Motor neuron (in vitro differentiated cells): ENCODE results near the gene MCF2L2. TPM values are rescaled to one million over a fixed set of nuclear protein-coding genes. Genes with fewer than 3 reads are reported as not detected.

Experiments
- ATAC-seq, 8 experiments: fragments of 200-7000 bp; cut with Tn5 transposase; replicated peaks in 6 of 8; 2 replicates each; pipeline ENCODE4 v1.8.0; 2021; ENCODE audit warnings: mild to moderate bottlenecking in 8 of 8, moderate library complexity in 8 of 8
- H3K27ac ChIP-seq, 2 donors: fragments of 250-450 bp; sonication (Bioruptor Pico); 2 replicates each; pipeline ENCODE4 v1.9.0; 2021; ENCODE audit warnings: antibody characterized with exemption in 2 of 2, mild to moderate bottlenecking in 2 of 2, moderate library complexity in 1 of 2
- H3K4me1 ChIP-seq, 2 donors: fragments of 250-450 bp; sonication (Bioruptor Pico); replicated peaks in 1 of 2; 2 replicates each; pipeline ENCODE4 v1.6.1; 2021; ENCODE audit warnings: antibody characterized with exemption in 2 of 2, mild to moderate bottlenecking in 2 of 2, moderate library complexity in 1 of 2
- H3K4me3 ChIP-seq, 5 donors: fragments of 250-450 bp; sonication (Bioruptor Pico); 2 replicates each; pipeline ENCODE4 v1.9.0; 2021; ENCODE audit warnings: antibody characterized with exemption in 5 of 5, mild to moderate bottlenecking in 5 of 5, moderate library complexity in 4 of 5
- WGBS, 10 experiments: fragments of 450-650 bp; shearing (Covaris generic); methylation state at CpG; one replicate each; pipeline ENCODE4 v1.0.0; 2022; 5-methylcytosine and 5-hydroxymethylcytosine counted together
- in situ Hi-C, 9 experiments: fragments of 400-800 bp; cut with MboI; loops; one replicate each; pipeline ENCODE4 v1.15.0; 2021; ENCODE audit warnings: low sequenced_read_pairs in 9 of 9, low pct_unique_long_range_greater_than_20kb in 2 of 9; ENCODE audit not compliant: unreplicated experiment in 9 of 9
- total RNA-seq, 8 experiments: library from RNA; unstranded; fragments of 300-600 nt; gene quantifications; 2 replicates each; pipeline versions ENCODE4 v1.2.3 to v1.2.4, GENCODE V29; 2022

The MCF2L2 gene
- total RNA-seq, 8 experiments from 2014 or later, result 0.81 to 16.4 (median 5.6) TPM

DNA sequence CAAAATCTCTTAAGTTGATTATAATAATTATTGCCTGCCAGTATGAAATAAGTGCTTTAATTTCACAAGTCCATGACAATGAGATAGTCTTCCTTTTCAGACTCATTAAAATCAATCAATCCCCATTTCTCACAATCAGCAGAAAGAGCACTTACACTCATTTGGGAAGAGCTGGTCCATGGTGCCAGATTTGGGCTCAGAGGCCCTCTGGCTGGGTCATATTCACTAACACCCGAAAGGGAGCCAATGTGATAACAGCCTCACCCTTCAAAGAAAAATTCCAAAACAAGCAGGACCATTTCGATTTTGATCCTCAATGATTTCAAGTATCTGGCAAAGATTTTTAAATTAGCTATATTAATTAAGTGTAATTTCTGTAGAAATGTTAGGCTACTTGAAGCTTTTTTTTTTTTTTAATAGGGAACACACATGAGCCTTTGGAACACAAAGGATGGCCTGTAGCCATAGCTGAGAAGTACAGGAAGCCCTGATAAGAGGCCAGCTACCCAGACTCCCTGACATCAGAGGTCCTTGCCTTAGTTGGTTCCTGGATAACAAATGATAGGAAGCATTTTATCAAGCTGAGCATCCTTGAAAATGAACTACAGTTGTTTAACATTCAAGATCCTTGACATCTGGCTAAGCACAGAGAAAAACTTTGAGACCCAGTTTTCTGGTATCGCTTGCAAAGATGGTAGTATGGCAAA lies 17.1 kb downstream of the MCF2L2 start:
- in situ Hi-C loops, result no loop called here
- Histone ChIP-seq H3K27ac (no peak overlapping the region), H3K4me1 (no peaks in the 10 kb centered on the region), H3K4me3 (no peak overlapping the region)
- ATAC-seq, result no peak
- 0 to 100% (median 87%) methylated on average over 1 to 3 of the region's 3 CpGs for WGBS, 10 experiments

DNA sequence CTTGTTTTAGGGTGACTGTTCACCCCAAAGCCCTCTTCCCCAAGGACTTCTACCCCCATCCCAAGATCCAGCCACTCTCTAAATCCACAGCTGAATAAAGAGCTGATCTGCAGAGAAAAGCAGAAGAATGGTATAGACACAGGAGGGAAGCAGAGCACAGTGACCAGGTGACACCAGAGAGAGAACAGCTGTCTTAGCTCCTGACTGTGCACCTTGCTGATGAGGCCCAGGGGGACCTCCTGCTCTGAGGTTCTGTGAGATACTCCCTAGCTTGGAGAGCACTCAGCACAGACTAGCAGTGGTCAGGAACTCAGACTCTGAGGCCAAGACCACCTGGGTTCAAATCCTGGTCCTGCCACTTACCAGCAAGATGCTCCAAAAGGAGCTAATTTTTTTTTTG lies 17.7 kb downstream of the MCF2L2 start:
- Histone ChIP-seq H3K27ac (no peak overlapping the region), H3K4me3 (no peak overlapping the region), H3K4me1 (no peaks in the 10 kb centered on the region)
- in situ Hi-C loops, result no loop called here
- no peak for ATAC-seq

DNA sequence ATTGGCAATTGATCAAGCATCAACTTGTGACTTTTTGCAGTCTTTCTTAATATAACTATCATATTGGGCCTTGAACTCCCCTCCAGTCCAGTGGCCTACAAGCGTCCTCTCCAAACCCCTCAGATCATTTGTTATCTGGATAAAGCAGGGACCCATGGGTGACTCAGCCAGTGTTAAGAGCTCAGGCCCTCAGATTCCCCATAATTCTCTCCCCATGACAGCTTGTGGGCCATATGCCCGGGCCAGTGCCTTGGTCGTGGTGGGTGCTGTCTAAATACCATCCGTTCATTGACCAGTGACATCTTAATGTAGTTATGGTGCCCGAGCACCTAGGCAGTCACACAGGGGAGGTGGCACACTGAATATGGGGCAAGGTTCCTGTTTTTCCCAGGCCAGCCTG lies 18.1 kb downstream of the MCF2L2 start:
- no peak overlapping the region for H3K4me3 ChIP-seq
- no peak for ATAC-seq
- H3K4me1 ChIP-seq, result no peaks in the 10 kb centered on the region
- in situ Hi-C loops, result no loop called here
- no peak overlapping the region for H3K27ac ChIP-seq
- 33 to 100% (median 90%) methylated on average over 1 to 4 of the region's 5 CpGs; no CpG with 5 or more reads in 3 of the 10 experiments for WGBS, 10 experiments

DNA sequence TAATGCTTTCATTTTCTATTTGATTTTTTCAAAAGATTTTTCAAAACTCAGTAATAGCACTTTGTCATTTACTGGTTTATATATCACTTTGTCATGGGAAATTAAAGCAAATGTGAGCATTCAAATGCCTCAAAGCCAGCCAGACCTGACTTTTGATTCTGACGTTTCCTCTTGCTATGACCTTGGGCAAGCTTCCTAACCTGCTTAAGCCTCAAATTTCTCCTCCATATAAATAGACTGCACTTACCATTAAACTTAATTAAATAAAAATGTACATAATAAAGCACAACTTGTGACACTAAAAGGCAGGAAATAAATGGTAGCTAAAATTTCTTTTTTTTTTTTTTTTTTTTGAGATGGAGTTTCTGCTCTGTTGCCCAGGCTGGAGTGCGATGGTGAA lies 19.2 kb downstream of the MCF2L2 start:
- WGBS, 10 experiments, result 0 to 100% (median 88%) methylated on average over 1 to 2 of the region's 2 CpGs; no CpG with 5 or more reads in 2 of the 10 experiments
- ATAC-seq, result no peak

DNA sequence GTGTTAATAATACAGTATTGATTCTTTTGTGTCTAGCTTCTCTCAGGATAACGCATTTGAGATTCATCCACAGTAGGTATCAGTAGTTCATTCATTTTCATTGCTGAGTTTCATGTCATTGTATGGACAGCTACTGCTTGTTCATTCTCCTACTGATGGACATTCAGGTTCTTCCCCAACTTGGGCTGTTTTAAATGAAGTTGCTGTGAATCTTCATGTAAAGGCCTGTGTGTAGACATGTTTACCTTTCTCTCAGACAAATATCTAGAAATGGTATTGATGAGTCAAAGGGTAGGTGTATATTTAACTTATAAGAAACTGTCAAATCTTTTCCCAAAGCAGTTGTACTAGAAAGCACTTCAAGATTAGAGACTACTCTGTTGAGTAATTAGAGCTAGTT lies 26.7 kb downstream of the MCF2L2 start:
- no peak overlapping the region for H3K27ac ChIP-seq
- WGBS, 10 experiments, result 0 to 100% (median 84%) methylated on average over 1 of the region's 1 CpG; no CpG with 5 or more reads in 2 of the 10 experiments
- no peak overlapping the region for H3K4me3 ChIP-seq
- in situ Hi-C loops, result no loop called here
- no peaks in the 10 kb centered on the region for H3K4me1 ChIP-seq
- ATAC-seq, result no peak

More for the DNA sequence above, 19.2 kb downstream of the MCF2L2 start:
- H3K4me1 ChIP-seq, result no peaks in the 10 kb centered on the region
- in situ Hi-C loops, result no loop called here
- H3K27ac ChIP-seq, result no peak overlapping the region
- H3K4me3 ChIP-seq, result no peak overlapping the region

DNA sequence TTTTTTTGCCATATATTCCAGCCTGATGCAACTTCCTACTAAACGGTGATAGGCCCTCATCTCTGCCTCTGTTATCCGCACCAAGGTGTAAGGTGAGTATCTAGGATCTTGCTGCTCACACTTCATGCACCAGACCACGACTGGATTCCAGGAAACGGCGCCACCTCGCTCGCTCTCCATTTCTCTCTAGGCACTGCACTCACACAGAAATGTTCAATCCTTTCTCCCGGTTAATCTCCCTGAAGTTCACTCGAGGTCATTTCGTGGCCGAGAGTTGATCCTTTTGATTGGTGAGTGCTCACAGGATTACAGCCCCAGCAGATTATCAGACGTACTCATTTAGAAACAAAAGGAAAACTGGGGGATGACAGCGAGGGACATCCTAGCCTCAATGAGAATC lies 28.1 kb downstream of the MCF2L2 start:
- Histone ChIP-seq H3K4me1 (no peaks in the 10 kb centered on the region), H3K27ac (no peak overlapping the region), H3K4me3 (no peak overlapping the region)
- 18 to 86% (median 67%) methylated on average over 2 to 13 of the region's 13 CpGs for WGBS, 10 experiments
- no peak for ATAC-seq
- in situ Hi-C loops, result no loop called here

DNA sequence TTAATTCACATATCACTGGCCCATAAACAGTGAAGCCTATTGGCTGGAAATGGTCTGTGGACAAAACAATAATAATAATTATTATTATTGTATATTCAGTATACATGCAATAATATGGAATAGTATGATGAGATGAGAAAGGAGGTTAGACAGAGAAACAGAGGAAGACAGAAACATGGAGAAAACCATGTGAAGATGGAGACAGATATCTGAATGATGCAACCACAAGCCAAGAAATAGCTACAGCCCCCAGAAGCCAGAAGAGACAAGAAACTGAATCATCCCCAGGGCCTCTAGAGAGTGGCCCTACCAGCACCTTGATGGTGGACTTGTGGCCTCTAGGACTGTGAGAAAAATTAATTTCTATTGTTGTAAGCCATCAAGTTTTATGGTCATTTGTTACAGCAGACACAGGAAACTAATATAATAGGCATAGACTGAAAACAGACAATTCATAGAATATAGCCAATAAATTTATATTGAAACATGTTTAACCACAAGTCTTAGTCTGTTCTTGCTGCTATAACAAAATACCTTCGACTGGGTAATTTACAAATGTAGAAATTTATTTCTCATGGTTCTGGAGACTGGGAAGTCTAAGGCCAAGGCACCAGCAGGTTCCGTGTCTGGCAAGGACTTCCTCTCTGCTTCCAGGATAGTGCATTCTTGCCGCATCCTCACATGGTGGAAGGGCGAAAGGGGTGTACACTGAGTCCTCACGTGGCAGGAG lies 31.6 kb downstream of the MCF2L2 start:
- WGBS, 10 experiments, result 0 to 100% (median 86%) methylated on average over 1 to 5 of the region's 5 CpGs; no CpG with 5 or more reads in 1 of the 10 experiments
- H3K27ac ChIP-seq, result no peak overlapping the region
- no peak for ATAC-seq
- H3K4me1 ChIP-seq, result peaks cover 5 to 12% of the 10 kb centered on the region in 2 donors
- in situ Hi-C loops, result loop anchor here in 5 of 9 experiments (25.0 kb wide), 3 partner anchors 210 to 285 kb away; no protein-coding TSS in a partner anchor
- no peak overlapping the region for H3K4me3 ChIP-seq

DNA sequence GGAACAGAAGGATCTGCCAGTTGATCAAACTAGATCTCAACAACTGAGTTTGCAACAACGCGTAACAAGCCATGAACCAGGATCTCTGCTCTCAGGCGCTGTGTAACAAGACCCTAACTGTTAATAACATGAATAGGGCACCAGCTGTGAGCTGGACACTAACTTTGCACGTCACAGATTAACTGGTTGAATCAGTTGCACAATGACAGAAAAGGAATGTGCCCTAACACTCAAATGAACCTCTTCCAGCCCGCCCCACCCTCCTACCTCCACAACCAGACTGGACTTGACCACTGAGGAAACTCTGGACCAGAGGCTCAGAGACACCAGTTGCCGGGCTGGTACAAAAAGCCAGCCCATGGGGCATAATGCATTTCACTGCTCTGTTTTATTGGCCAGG lies 34.3 kb downstream of the MCF2L2 start:
- no peak overlapping the region for H3K27ac ChIP-seq
- H3K4me3 ChIP-seq, result no peak overlapping the region
- peaks cover 5 to 12% of the 10 kb centered on the region in 2 donors for H3K4me1 ChIP-seq
- in situ Hi-C loops, result loop anchor here in 5 of 9 experiments (25.0 kb wide), 3 partner anchors 207 to 282 kb away; no protein-coding TSS in a partner anchor
- WGBS, 10 experiments, result 31 to 83% (median 60%) methylated on average over 1 to 6 of the region's 6 CpGs; no CpG with 5 or more reads in 3 of the 10 experiments
- ATAC-seq, result peak in 1 of 8 experiments; percentile 23

DNA sequence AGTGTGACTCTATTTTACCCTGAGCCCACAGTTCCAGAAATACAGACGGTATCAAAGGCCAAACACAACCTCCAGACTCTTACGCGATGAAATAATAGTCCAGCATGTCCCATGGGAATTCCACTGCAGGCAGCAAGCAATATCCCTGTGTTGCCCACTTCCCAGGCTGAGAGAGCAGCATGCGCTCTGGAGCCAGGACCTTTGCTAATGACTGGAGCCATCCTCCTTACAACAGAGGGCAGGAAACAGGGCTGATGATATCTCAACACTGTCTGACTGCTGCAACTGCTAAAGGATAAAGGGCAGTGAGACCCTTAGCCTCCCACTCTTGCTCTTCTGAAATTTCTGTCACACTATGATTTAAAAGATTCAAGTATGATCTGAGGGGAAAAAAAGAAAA lies 34.8 kb downstream of the MCF2L2 start:
- WGBS, 10 experiments, result 40 to 100% (median 76%) methylated on average over 1 to 3 of the region's 4 CpGs; no CpG with 5 or more reads in 4 of the 10 experiments
- no peak overlapping the region for H3K27ac ChIP-seq
- ATAC-seq, result peak in 5 of 8 experiments; percentile 63 to 91 (median 73)
- peaks cover 5 to 12% of the 10 kb centered on the region in 2 donors for H3K4me1 ChIP-seq
- H3K4me3 ChIP-seq, result no peak overlapping the region
- in situ Hi-C loops, result loop anchor here in 5 of 9 experiments (25.0 kb wide), 3 partner anchors 206 to 281 kb away; no protein-coding TSS in a partner anchor

DNA sequence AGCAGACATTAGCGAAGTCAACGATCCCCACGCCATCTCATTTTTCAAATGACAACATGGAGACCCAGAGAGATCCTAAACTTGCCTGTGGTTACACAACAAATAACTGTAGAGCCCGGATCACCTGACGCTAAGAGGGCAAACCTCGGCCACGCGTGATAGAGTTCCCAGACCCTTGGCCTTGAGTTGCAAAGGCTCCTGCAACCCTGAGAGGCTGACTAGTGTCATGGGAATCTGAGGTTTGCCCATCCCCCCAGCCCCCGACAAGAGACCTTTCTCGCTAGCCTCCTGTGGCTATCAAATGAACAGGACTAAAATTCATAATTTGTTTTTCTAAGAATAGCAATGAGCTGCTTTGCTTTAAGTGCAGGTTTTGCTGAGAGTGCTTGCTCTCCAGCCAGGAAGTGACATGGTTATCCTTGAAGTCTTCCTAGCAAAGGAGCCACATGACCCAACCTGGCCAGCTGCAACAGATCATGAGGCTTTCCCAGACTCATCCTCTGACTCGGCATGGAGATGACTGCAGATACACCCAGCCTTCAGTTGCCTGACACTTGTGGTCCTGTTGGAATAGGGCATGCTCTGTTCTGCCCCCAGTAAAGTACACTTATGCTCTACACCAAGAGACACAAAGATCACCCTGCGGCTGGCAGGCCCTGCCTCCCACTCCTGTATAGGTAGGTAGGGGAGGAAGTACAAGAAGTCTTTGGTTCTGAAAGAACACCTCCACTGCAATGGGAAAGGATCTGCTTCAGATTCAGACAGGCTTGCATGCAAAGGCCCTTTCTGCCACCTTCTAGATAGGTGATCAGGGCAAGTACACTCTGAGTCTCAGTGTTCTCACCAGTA lies 36.0 kb downstream of the MCF2L2 start:
- no peak overlapping the region for H3K27ac ChIP-seq
- peak; percentile 55 to 91 (median 76) for ATAC-seq
- 50 to 100% (median 89%) methylated on average over 2 to 11 of the region's 12 CpGs; no CpG with 5 or more reads in 2 of the 10 experiments for WGBS, 10 experiments
- H3K4me3 ChIP-seq, result no peak overlapping the region
- peaks cover 5 to 12% of the 10 kb centered on the region in 2 donors for H3K4me1 ChIP-seq
- in situ Hi-C loops, result loop anchor here in 5 of 9 experiments (25.0 kb wide), 3 partner anchors 205 to 280 kb away; no protein-coding TSS in a partner anchor

DNA sequence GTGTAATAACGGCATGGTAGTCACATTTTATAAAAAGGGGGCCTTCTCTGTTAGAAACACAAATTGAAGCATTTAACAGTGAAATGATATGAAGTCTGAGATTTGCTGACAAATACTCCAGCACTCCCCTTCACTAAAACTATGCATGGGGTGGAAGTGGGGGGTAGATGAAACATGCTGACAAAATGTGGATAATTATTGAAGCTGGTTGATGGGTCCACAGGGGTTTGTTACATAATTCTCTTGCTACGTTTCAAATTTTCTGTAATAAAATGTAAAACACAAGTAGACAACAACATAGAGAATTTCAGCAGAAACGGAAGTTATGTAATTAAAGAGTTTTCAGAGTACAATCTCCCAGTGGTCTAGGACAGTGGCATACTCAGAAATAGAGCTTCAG lies 37.0 kb downstream of the MCF2L2 start:
- no peak for ATAC-seq
- peaks cover 5 to 12% of the 10 kb centered on the region in 2 donors for H3K4me1 ChIP-seq
- H3K27ac ChIP-seq, result no peak overlapping the region
- H3K4me3 ChIP-seq, result no peak overlapping the region
- WGBS, 10 experiments, result 19 to 100% (median 67%) methylated on average over 1 to 3 of the region's 3 CpGs; no CpG with 5 or more reads in 1 of the 10 experiments
- in situ Hi-C loops, result loop anchor here in 5 of 9 experiments (25.0 kb wide), 3 partner anchors 204 to 279 kb away; no protein-coding TSS in a partner anchor

DNA sequence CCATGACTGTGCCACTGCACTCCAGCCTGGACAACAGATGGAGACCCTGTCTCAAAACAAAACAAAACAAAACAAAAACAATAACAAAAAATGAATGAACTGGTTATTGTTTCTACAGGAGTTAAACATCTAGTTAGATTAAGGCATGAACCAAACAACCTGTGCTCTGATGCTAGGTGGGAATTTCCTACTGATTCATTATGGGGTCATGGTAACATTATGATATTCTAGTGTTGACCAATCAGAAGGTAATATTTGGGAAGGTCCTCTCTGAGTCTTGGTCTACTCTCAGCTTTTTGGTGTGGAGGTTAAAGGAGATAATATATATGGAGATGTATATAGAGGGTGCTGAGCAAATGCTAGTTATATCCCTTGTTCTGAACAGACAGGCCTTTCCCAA lies 37.6 kb downstream of the MCF2L2 start:
- Histone ChIP-seq H3K4me3 (no peak overlapping the region), H3K27ac (no peak overlapping the region), H3K4me1 (peaks cover 5 to 12% of the 10 kb centered on the region in 2 donors)
- in situ Hi-C loops, result loop anchor here in 5 of 9 experiments (25.0 kb wide), 3 partner anchors 204 to 279 kb away; no protein-coding TSS in a partner anchor
- no peak for ATAC-seq
